Renal cortical epithelial cell (primary cell): ENCODE measurements around the gene DNAAF9. TPM values are rescaled to one million over a fixed set of nuclear protein-coding genes. Genes with fewer than 3 reads are reported as not detected.
"Not testable (repeated sequence)": the region's sequence is repeated elsewhere in the genome, so short reads cannot be mapped to it uniquely, and the experiment has no call there.

Experiments
- DNase-seq: peaks from one replicate; pipeline ENCODE4 v3.0.0-alpha.2; 2011; ENCODE audit warnings: low read depth
- total RNA-seq: library from RNA; depleted of rRNA; stranded (reverse); fragments of >200 nt; gene quantifications from 2 replicates; pipeline ENCODE4 v1.2.3, GENCODE V29; 2014

Gene DNAAF9
- total RNA-seq, result 6.8 and 22.0 TPM in 2 replicates

GRCh38 chr20:3407040-3407770, at the start of gene DNAAF9:
DNAAF9 (minus strand) TSS chr20:3407669; CDS start chr20:3407557, 112 bp downstream.
- DNase-seq, result peak; percentile 18

DNA sequence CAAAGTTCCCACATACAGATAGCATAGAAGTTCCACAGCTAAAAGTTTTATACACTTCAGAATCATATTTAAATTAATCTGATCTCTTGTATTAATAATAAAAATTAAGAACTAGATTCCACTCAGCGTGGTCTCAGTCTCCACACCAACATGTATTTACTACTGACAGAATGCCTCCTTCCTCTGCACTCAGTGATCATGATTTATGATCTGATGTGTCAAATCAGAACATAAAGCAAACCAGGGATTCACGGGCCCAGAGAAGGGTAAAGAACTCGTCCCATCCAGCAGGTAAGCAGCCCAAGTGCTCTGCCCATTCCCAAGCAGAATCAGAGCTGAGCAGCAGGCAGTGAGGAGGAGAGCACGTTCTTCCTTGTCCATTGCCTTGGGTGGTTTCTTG, 49.2 kb upstream of the DNAAF9 start:
- no peak for DNase-seq

GRCh38 chr20:3454831-3455230, 47.4 kb upstream of the DNAAF9 start:
- peak; percentile 74 for DNase-seq

DNA sequence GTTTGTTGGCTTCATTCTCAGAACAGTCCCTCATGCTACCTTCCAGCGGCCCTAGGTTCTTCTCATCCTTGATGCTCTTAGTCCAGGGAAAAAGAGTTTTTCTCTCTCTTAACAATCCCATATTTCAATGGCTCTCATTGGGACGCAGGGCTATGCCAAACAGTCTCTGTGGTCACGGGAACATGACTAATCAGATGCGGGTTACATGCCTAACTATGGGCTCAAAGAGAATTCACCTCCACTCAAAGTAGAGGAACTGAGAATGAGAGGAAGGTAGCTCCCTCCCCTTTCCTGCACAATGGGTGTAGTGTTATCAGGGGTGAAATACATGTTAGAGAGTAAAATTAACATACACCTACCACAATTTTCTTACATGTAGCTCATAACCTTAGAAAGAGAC, 45.2 kb upstream of the DNAAF9 start:
- peak; percentile 54 for DNase-seq

DNA sequence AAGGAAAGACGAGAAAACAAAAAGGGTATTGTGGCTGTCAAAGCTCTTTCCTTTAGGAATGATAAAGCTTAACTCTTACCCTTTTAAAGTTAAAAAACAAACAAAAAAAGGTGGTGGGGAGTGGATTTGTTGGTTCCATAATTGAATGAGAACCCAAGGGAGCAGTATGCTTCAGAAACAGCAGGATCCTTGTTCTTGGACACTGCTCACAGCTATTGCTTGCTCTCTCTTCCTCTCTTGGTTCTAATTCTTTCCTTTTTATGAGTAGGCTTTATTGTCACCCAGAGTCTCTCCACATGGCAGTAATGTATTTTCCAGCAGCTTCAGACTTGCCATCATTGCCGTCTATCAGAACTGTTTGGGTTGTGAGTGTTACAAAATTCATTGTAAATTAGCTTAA, 44.7 kb upstream of the DNAAF9 start:
- DNase-seq, result no peak

DNA sequence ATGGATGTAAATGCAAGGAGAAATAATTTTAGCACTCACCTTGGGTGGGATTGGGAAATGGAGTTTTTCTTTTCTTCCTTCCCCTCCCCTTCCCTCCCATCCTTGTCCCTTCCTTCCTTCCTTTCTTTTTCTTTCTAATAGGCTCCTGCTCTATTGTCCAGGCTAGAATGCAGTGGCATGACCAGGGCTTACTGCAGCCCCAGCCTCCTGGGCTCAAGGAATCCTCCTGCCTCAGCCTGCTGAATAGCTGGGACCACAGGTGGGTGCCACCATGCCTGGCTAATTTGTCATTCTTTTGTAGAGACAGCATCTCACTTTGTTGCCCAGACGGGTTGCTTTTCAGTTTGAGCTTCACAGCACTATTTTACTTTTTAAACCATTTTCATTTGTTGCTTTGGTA, 41.9 kb upstream of the DNAAF9 start:
- DNase-seq, result no peak

DNA sequence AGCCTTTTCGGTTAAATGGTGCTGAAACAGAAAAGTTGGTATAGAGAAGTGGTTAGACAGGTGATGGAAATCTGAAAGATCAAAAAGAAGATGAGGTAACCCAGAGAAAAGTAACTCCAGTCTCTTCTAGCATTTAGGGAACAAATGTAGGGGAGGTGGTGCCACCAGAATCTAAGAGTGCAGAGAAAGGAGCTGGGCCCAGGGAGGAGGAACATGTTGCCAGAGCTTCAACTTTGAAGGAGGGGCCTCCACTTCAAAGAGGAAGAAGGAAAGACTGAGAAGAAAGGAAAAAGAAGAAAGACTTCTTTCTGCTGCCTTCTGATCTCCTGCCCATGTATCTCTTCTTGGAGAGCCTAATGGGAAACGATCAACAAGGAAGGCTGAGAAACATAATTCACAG, 39.9 kb upstream of the DNAAF9 start:
- DNase-seq, result no peak

DNA sequence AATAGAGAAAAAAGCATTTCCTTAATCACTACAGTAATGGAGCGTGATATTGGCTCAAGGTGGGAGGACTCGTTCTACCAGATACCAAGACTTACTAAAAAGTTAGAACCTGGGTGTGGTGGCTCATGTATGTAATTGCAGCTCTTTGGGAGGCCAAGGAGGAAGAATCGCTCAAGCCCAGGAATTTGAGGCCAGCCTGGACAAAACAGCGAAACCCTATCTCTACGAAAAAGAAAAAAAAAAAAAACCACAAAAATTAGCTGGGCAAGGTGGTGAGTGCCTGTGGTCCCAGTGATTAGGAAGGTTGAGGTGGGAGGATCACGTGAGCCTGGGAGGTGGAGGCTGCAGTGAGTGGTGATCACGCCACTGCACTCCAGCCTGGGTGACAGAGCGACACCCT, 39.3 kb upstream of the DNAAF9 start:
- peak; percentile 28 for DNase-seq

DNA sequence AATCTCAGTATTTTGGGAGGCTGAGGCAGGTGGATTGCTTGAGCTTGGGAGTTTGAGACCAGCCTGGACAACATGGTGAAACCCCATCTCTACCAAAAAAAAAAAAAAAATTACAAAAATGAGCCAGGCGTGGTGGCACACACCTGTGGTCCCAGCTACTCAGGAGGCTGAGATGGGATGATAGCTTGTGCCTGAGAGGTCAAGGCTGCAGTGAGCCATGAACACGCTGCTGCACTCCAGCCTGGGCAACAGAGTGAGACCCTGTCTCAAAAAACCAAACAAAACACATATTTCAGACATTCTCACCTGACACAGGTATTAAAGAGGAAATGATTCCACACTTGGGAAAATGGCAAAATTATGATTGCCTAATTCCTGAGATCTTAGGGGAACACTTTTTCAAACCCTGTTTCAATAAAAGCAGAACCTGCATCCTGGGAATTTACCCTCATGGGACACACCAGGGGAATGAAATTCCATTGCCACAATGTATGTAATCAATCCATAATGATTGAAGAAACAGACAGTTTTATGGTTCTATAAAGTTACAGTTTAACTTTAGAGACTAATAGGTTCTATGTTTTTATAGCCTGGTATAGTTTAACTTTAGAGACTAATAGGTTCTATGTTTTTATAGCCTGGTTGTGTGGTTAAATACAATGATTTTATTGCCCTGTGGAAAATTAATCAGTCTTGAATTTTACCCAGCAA, 29.6 kb upstream of the DNAAF9 start:
- peak; percentile 83 for DNase-seq

DNA sequence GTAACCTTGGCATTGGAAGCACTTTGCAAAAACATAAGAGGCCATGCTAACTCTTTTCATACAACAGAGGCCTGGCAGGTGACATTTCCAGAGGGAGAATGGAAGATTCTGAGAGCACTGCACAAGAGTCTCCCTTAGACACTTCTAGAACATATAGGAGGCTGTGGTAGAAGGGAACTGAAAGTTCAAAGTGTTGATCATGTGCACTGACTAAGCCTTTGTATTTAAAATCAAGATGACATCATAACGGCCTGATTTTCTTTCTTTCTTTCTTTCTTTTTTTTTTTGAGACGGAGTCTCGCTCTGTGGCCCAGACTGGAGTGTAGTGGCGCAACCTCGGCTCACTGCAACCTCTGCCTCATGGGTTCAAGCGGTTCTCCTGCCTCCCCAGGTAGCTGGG, 26.8 kb upstream of the DNAAF9 start:
- no peak for DNase-seq

GRCh38 chr20:3433744-3434143, 26.3 kb upstream of the DNAAF9 start:
- DNase-seq, result no peak

GRCh38 chr20:3432844-3433243, 25.4 kb upstream of the DNAAF9 start:
- no peak for DNase-seq

GRCh38 chr20:3431109-3431508, 23.6 kb upstream of the DNAAF9 start:
- DNase-seq, result peak; percentile 36

DNA sequence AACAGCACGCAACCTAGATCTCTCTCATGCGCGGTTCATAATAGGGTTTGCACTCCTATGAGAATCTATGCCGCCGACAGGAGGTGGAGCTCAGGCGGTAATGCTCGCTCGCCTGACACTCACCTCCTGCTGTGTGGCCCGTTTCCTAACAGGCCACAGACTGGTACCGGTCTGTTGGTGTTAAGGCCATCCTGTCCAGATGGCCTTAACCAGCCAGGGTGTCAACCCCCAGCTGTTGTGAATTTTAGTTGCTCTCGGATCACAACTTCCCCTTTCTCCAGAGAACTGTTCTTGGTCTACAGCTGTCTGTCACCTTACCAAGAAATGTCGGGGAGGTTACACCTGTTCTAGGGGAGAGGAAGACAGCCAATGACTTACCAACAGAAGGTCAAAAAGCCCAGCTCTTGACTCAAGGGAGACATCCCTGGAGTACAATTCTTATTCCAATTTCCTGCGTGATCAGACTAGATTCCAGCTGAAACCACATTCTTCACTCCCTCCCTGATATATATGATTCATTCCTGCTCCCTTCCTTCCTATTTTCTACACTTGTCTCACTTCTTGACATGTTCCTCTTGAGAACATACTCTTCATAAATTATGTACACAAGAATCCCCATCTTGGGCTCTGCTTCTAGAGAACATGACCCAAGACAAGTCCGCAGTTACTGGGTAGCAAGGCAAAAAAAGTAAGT, 23.1 kb upstream of the DNAAF9 start:
- no peak for DNase-seq

- DNase-seq, result not testable (repeated sequence)
Observed at GRCh38 chr20:3426766-3427165, 19.3 kb upstream of the DNAAF9 start.

GRCh38 chr20:3423126-3423525, 15.7 kb upstream of the DNAAF9 start:
- no peak for DNase-seq

DNA sequence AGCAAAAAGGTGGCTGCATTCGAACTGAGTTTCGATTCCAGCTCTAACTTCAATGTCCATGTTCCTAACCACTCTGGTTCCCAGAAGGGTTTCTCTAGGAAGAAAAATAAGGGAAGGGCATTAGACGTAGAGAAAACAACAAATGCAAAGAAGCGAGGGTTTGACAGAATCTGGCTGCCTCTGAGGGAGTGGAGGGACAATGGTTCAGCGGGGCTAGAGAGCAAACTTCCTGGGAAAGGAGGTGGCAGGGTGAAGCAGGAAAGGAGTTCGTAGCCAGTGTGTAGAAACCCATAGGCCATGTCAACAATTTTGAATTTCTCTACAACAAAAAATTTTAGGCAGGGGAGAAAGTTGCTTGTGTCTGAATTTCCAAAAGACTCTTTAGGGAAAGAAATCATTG, 14.5 kb upstream of the DNAAF9 start:
- no peak for DNase-seq

- peak; percentile 32 for DNase-seq
Observed at GRCh38 chr20:3420211-3420707, 12.8 kb upstream of the DNAAF9 start.

- not testable (repeated sequence) for DNase-seq
Observed at GRCh38 chr20:3418161-3418560, 10.7 kb upstream of the DNAAF9 start.

DNA sequence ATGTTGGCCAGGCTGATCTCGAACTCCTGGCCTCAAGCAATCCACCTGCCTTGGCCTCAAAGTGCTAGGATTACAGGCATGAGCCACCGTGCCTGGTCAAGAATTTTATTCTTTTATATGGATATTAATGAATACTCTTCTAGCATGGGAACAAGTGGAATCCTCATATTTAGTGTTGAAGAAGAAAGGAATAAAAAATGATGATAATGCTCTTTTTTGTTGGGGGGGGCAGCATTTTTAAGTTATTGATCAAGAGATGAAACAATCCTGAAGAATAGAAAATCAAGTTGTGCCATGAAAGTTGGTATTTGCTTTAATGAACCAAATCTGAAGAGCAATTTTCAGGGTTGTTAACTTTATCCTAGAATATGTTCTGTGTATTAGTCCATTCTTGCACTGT, 6.7 kb upstream of the DNAAF9 start:
- DNase-seq, result no peak

- no peak for DNase-seq
Observed at GRCh38 chr20:3413393-3413889, 6.0 kb upstream of the DNAAF9 start.

- DNase-seq, result no peak
Observed at GRCh38 chr20:3412600-3413392, 5.3 kb upstream of the DNAAF9 start.
